CD4-positive, alpha-beta memory T cell (primary cell): ENCODE results near the gene ZFAND3. TPM values are rescaled to one million over a fixed set of nuclear protein-coding genes. Genes with fewer than 3 reads are reported as not detected.

Experiments used
- CTCF ChIA-PET: fragments of 350-600 bp; sonication (Branson Sonifier 250); formaldehyde crosslinking; loops from one replicate; lab custom pipeline; 2021; ENCODE audit warnings: inconsistent platforms; ENCODE audit not compliant: partially characterized antibody; lab: Charles Lee
- POLR2A ChIA-PET: fragments of 350-600 bp; sonication (Branson Sonifier 250); formaldehyde crosslinking; loops from one replicate; lab custom pipeline; 2021; ENCODE audit not compliant: partially characterized antibody; lab: Charles Lee
- DNase-seq, 5 donors: peaks; one replicate each; pipeline versions ENCODE4 v3.0.0 to v3.0.0-alpha.2; 2020 to 2022; ENCODE audit warnings: mixed read lengths in 1 of 5
- H3K27ac ChIP-seq: one replicate; pipeline ENCODE4 v1.7.0; 2013; ENCODE audit warnings: low read depth, low read length
- H3K27me3 ChIP-seq: 2 replicates; pipeline ENCODE4 v1.7.0; 2013; ENCODE audit warnings: mild to moderate bottlenecking, low read length, moderate library complexity; ENCODE audit not compliant: insufficient read depth
- H3K36me3 ChIP-seq: 2 replicates; pipeline ENCODE4 v1.7.0; 2013; ENCODE audit warnings: mild to moderate bottlenecking, low read length, moderate library complexity; ENCODE audit not compliant: insufficient read depth
- H3K4me1 ChIP-seq: 2 replicates; pipeline ENCODE4 v1.7.0; 2013; ENCODE audit warnings: mild to moderate bottlenecking, low read length, moderate library complexity; ENCODE audit not compliant: insufficient read depth
- H3K4me3 ChIP-seq, 2 donors: one replicate each; pipeline ENCODE4 v1.7.0; 2013; ENCODE audit warnings: low read length in 2 of 2, mild to moderate bottlenecking in 1 of 2
- H3K9me3 ChIP-seq, 2 donors: one replicate each; pipeline ENCODE4 v1.7.0; 2013; ENCODE audit warnings: low read length in 2 of 2, control low read depth in 1 of 2; ENCODE audit not compliant: control insufficient read depth in 1 of 2
- H3K27ac Mint-ChIP-seq, 7 donors: one replicate each; pipeline ENCODE4 v1.8.0; 2020 to 2021; ENCODE audit warnings: mixed read lengths in 7 of 7, mild to moderate bottlenecking in 6 of 7, inconsistent platforms in 3 of 7, moderate library complexity in 3 of 7
- H3K27me3 Mint-ChIP-seq, 2 donors: one replicate each; pipeline ENCODE4 v1.8.0; 2020 to 2021; ENCODE audit warnings: mixed read lengths in 2 of 2
- H3K36me3 Mint-ChIP-seq, 2 donors: one replicate each; pipeline ENCODE4 v1.8.0; 2020 to 2021; ENCODE audit warnings: mixed read lengths in 2 of 2, inconsistent platforms in 1 of 2, mild to moderate bottlenecking in 1 of 2
- H3K4me1 Mint-ChIP-seq, 4 donors: one replicate each; pipeline ENCODE4 v1.8.0; 2020 to 2021; ENCODE audit warnings: mixed read lengths in 4 of 4, mild to moderate bottlenecking in 1 of 4
- H3K4me3 Mint-ChIP-seq, 8 donors: one replicate each; pipeline ENCODE4 v1.8.0; 2020 to 2021; ENCODE audit warnings: mixed read lengths in 8 of 8, mild to moderate bottlenecking in 7 of 8, moderate library complexity in 6 of 8, inconsistent platforms in 3 of 8
- H3K9me3 Mint-ChIP-seq, 8 donors: one replicate each; pipeline ENCODE4 v1.8.0; 2020 to 2021; ENCODE audit warnings: mixed read lengths in 8 of 8, mild to moderate bottlenecking in 5 of 8, inconsistent platforms in 3 of 8, moderate library complexity in 1 of 8
- intact Hi-C: fragments of 100-400 bp; cut with micrococcal nuclease; formaldehyde crosslinking; loops from one replicate; pipeline ENCODE4 v1.15.1; 2023
- polyA plus RNA-seq, 2 donors: library from polyadenylated mRNA; unstranded; fragments of 300-500 nt; fragmentation: Illumina TruSeq; gene quantifications; one replicate each; pipeline ENCODE4 v1.2.3, GENCODE V29; 2021
- total RNA-seq, 2 experiments: library from RNA; stranded (reverse); gene quantifications; one replicate each; pipeline ENCODE4 v1.2.3, GENCODE V29; 2021

Gene ZFAND3
- total and polyA plus RNA-seq, 4 experiments from 2014 or later: 2.1 to 33.0 (median 20.1) TPM

DNA sequence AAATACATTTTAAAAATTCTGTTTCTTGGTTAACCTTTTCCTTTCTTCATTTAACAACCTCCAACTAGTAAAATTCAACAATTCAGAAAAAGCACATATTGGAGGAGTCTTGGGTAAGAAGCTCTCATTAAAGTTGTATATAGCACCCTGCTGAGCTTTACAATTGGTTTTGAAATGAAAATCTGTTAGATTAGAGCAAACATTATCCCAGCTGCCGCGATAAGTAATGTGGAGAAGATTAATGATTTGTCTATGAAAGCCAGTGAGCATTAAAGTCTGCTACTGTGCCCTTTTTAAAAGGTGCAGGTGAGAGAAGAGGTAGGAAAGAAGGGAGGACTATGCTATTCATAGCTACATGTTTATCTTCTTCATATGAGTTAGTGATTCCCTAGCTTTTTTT is 201.5 kb downstream of the ZFAND3 start:
- no peak overlapping the region for H3K27ac ChIP-seq
- no peaks in the 10 kb centered on the region for H3K27me3 ChIP-seq
- DNase-seq: no peak
- Mint-ChIP-seq H3K36me3 (peaks cover 2 to 7% of the 10 kb centered on the region in 2 donors), H3K4me3 (no peak overlapping the region), H3K27me3 (no peaks in the 10 kb centered on the region), H3K4me1 (peaks cover 23 to 36% (median 33%) of the 10 kb centered on the region in 4 donors), H3K9me3 (peaks cover 0 to 18% (median 3%) of the 10 kb centered on the region in 8 donors), H3K27ac (no peak overlapping the region)
- no peak overlapping the region for H3K4me3 ChIP-seq
- intact Hi-C loops: no loop called here
- no peaks in the 10 kb centered on the region for H3K9me3 ChIP-seq
- ChIA-PET POLR2A (interaction anchor here (2.0 kb wide), 1 partner anchor 201 kb away, joined by 5 read pairs; the partner anchor contains the start of gene ZFAND3), CTCF (no interaction called here)
- no peaks in the 10 kb centered on the region for H3K36me3 ChIP-seq
- H3K4me1 ChIP-seq: no peaks in the 10 kb centered on the region

- Mint-ChIP-seq H3K4me1 (peaks cover 23 to 36% (median 34%) of the 10 kb centered on the region in 4 donors), H3K27me3 (no peaks in the 10 kb centered on the region), H3K9me3 (peaks cover 0 to 18% (median 3%) of the 10 kb centered on the region in 8 donors), H3K36me3 (peaks cover 2 to 7% of the 10 kb centered on the region in 2 donors), H3K27ac (peak overlapping the region in 2 of 7 donors; percentile 64), H3K4me3 (no peak overlapping the region)
- DNase-seq: no peak
- Histone ChIP-seq H3K27me3 (no peaks in the 10 kb centered on the region), H3K4me3 (no peak overlapping the region), H3K4me1 (no peaks in the 10 kb centered on the region), H3K27ac (no peak overlapping the region), H3K36me3 (no peaks in the 10 kb centered on the region), H3K9me3 (no peaks in the 10 kb centered on the region)
- ChIA-PET CTCF (no interaction called here), POLR2A (interaction anchor here (2.0 kb wide), 1 partner anchor 202 kb away, joined by 5 read pairs; the partner anchor contains the start of gene ZFAND3)
- intact Hi-C loops: no loop called here
Measured at GRCh38 chr6:38021571-38021970, 202.0 kb downstream of the ZFAND3 start.

GRCh38 chr6:38022688-38023087 is 203.2 kb downstream of the ZFAND3 start:
- CTCF ChIA-PET: interaction anchor here (0.7 to 1.9 kb wide), 3 partner anchors 10 to 163 kb away, joined by 3 to 12 read pairs (median 3); no protein-coding TSS in a partner anchor
- Mint-ChIP-seq H3K27ac (no peak overlapping the region), H3K4me3 (no peak overlapping the region), H3K36me3 (peaks cover 2 to 7% of the 10 kb centered on the region in 2 donors), H3K9me3 (peaks cover 0 to 18% (median 3%) of the 10 kb centered on the region in 8 donors), H3K27me3 (no peaks in the 10 kb centered on the region), H3K4me1 (peaks cover 29 to 42% (median 35%) of the 10 kb centered on the region in 4 donors)
- no peak for DNase-seq
- Histone ChIP-seq H3K27me3 (no peaks in the 10 kb centered on the region), H3K4me3 (no peak overlapping the region), H3K27ac (no peak overlapping the region), H3K4me1 (peaks cover 2% of the 10 kb centered on the region), H3K9me3 (no peaks in the 10 kb centered on the region), H3K36me3 (no peaks in the 10 kb centered on the region)
- intact Hi-C loops: no loop called here
- POLR2A ChIA-PET: interaction anchor here (1.4 to 2.0 kb wide), 2 partner anchors 15 to 203 kb away, joined by 4 to 5 read pairs; partner anchors contain the start of gene ZFAND3

- intact Hi-C loops: no loop called here
- no peaks in the 10 kb centered on the region for H3K27me3 Mint-ChIP-seq
Measured at GRCh38 chr6:38024908-38025307, 205.4 kb downstream of the ZFAND3 start.

GRCh38 chr6:38025451-38025850 is 205.9 kb downstream of the ZFAND3 start:
- Mint-ChIP-seq H3K27me3 (no peaks in the 10 kb centered on the region), H3K4me3 (no peak overlapping the region), H3K27ac (no peak overlapping the region), H3K4me1 (peaks cover 39 to 50% (median 43%) of the 10 kb centered on the region in 4 donors), H3K36me3 (peaks cover 2 to 4% of the 10 kb centered on the region in 2 donors), H3K9me3 (peaks cover 0 to 18% (median 3%) of the 10 kb centered on the region in 8 donors)
- H3K27ac ChIP-seq: no peak overlapping the region
- POLR2A ChIA-PET: no interaction called here
- no peak overlapping the region for H3K4me3 ChIP-seq
- no peaks in the 10 kb centered on the region for H3K27me3 ChIP-seq
- DNase-seq: no peak
- no peaks in the 10 kb centered on the region for H3K9me3 ChIP-seq
- H3K36me3 ChIP-seq: no peaks in the 10 kb centered on the region
- CTCF ChIA-PET: no interaction called here
- peaks cover 10% of the 10 kb centered on the region for H3K4me1 ChIP-seq
- intact Hi-C loops: no loop called here

More at GRCh38 chr6:38024908-38025307, 205.4 kb downstream of the ZFAND3 start:
- Histone ChIP-seq H3K9me3 (no peaks in the 10 kb centered on the region), H3K4me1 (peaks cover 10% of the 10 kb centered on the region), H3K27ac (no peak overlapping the region), H3K27me3 (no peaks in the 10 kb centered on the region), H3K4me3 (no peak overlapping the region), H3K36me3 (no peaks in the 10 kb centered on the region)
- H3K9me3 Mint-ChIP-seq: peaks cover 0 to 18% (median 3%) of the 10 kb centered on the region in 8 donors
- H3K4me1 Mint-ChIP-seq: peaks cover 37 to 47% (median 41%) of the 10 kb centered on the region in 4 donors
- no peak overlapping the region for H3K4me3 Mint-ChIP-seq
- POLR2A ChIA-PET: no interaction called here
- peak overlapping the region in 1 of 7 donors; percentile 7 for H3K27ac Mint-ChIP-seq
- DNase-seq: no peak
- CTCF ChIA-PET: no interaction called here
- H3K36me3 Mint-ChIP-seq: peaks cover 2 to 4% of the 10 kb centered on the region in 2 donors

GRCh38 chr6:38027685-38028373 is 208.3 kb downstream of the ZFAND3 start:
- peaks cover 2 to 4% of the 10 kb centered on the region in 2 donors for H3K36me3 Mint-ChIP-seq
- peaks cover 43 to 58% (median 48%) of the 10 kb centered on the region in 4 donors for H3K4me1 Mint-ChIP-seq
- H3K27ac ChIP-seq: no peak overlapping the region
- ChIA-PET POLR2A (no interaction called here), CTCF (no interaction called here)
- DNase-seq: no peak
- no peak overlapping the region for H3K4me3 Mint-ChIP-seq
- peaks cover 0 to 18% (median 3%) of the 10 kb centered on the region in 8 donors for H3K9me3 Mint-ChIP-seq
- no peaks in the 10 kb centered on the region for H3K27me3 ChIP-seq
- intact Hi-C loops: no loop called here
- H3K4me3 ChIP-seq: no peak overlapping the region
- H3K36me3 ChIP-seq: no peaks in the 10 kb centered on the region
- H3K9me3 ChIP-seq: no peaks in the 10 kb centered on the region
- no peaks in the 10 kb centered on the region for H3K27me3 Mint-ChIP-seq
- H3K27ac Mint-ChIP-seq: no peak overlapping the region
- H3K4me1 ChIP-seq: peaks cover 10% of the 10 kb centered on the region

DNA sequence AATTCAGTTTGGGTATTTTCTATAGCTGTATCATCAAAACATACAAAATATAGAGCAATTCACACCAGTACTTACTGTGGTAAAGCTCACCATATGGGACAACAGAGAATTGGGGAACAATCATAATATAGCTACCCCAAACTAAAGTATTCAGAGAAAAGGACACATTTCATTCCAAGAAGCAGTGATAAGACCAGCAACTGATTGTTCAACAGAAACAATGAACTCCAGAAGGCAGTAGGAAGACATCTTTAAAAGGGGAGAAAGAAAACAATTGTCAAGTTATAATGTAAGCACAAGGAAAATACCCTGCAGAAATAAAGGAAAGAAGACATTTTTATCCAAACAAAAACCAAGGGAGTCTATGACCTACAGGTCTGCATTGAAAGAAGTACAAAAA is 210.9 kb downstream of the ZFAND3 start:
- no peaks in the 10 kb centered on the region for H3K27me3 Mint-ChIP-seq
- no peaks in the 10 kb centered on the region for H3K9me3 Mint-ChIP-seq
- CTCF ChIA-PET: no interaction called here
- peaks cover 54 to 80% (median 66%) of the 10 kb centered on the region in 4 donors for H3K4me1 Mint-ChIP-seq
- no peak overlapping the region for H3K4me3 Mint-ChIP-seq
- no peak overlapping the region for H3K4me3 ChIP-seq
- H3K27ac Mint-ChIP-seq: peak overlapping the region in 1 of 7 donors; percentile 0
- H3K27ac ChIP-seq: no peak overlapping the region
- no peak for DNase-seq
- H3K4me1 ChIP-seq: peaks cover 33% of the 10 kb centered on the region
- POLR2A ChIA-PET: no interaction called here
- H3K27me3 ChIP-seq: no peaks in the 10 kb centered on the region
- intact Hi-C loops: no loop called here
- no peaks in the 10 kb centered on the region for H3K36me3 Mint-ChIP-seq
- no peaks in the 10 kb centered on the region for H3K36me3 ChIP-seq
- H3K9me3 ChIP-seq: no peaks in the 10 kb centered on the region
